AG10803 (cell line): ENCODE results near the gene MID1.

ENCODE experiments used
- DNase-seq: peaks from one replicate; pipeline ENCODE4 v3.0.0; 2010; ENCODE audit warnings: low read depth
- H3K4me3 ChIP-seq: 2 replicates; pipeline ENCODE4 v1.5.1; 2011; ENCODE audit warnings: mild to moderate bottlenecking, low read length, control low read depth
- CTCF ChIP-seq: conservative IDR thresholded peaks from 2 replicates; pipeline ENCODE4 v1.5.1; 2011; ENCODE audit warnings: mild to moderate bottlenecking, low read length, control low read depth, inconsistent platforms

The MID1 gene

GRCh38 chrX:10525381-10526120 lies 94.8 kb downstream of the MID1 start:
- no peak for DNase-seq
- no peak for TF ChIP-seq CTCF
- H3K4me3 ChIP-seq = no peak overlapping the region

DNA sequence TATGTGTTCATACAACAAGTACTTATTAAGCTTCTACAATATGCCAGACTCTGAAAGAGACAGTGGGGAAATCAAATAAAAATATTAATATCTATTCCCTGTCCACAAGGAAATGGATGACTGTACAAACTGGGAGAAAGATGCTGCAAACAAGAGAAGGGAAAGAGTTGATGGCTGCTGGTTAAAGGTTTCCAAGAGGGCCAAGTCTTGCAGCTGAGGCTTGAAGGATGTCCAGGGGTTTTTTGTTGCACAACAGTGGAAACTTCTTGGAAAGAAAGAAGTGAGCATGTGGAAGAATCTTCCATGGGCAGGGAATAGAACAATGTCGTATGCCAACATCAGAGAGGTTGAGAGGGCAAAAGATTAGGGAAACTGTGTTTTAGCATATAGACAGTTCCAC lies 95.8 kb downstream of the MID1 start:
- no peak for TF ChIP-seq CTCF
- DNase-seq = peak; percentile 44
- H3K4me3 ChIP-seq = no peak overlapping the region

- no peak overlapping the region for H3K4me3 ChIP-seq
- TF ChIP-seq CTCF = 0 out of 2 replicates have a peak, but pooled peaks have one; percentile 8
- DNase-seq = peak; percentile 79
Measured at GRCh38 chrX:10519761-10520160, 100.6 kb downstream of the MID1 start.

- no peak overlapping the region for H3K4me3 ChIP-seq
- no peak for DNase-seq
- no peak for TF ChIP-seq CTCF
Measured at GRCh38 chrX:10519278-10519677, 101.1 kb downstream of the MID1 start.

GRCh38 chrX:10518073-10518472 lies 102.3 kb downstream of the MID1 start:
- no peak for DNase-seq
- H3K4me3 ChIP-seq = no peak overlapping the region
- TF ChIP-seq CTCF = no peak

DNA sequence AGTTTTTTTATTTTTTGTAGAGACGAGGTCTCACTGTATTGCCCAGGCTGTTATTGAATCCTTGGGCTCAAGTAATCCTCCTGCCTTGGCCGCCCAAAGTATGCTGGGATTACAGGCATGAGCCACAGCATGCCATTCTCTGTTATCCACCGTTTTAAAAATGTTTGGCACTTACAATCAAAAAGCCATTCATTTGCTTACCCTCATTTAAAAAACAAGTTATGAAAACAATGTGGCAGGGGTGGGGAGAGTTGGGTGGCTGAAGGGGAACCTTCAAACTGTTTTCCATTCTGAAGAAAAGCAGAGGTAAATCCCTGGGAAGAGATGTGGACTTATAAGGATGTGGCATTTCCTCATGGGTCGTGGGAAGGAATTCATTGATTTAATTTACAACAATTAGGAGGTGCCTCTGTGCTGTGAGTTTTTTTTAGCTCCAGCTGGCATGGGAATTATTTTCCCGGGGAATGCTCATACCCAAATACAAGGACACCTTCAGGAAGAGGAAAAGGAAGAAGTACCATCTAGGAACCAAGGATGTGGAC lies 103.5 kb downstream of the MID1 start:
- no peak overlapping the region for H3K4me3 ChIP-seq
- no peak for TF ChIP-seq CTCF
- peak; percentile 26 for DNase-seq

DNA sequence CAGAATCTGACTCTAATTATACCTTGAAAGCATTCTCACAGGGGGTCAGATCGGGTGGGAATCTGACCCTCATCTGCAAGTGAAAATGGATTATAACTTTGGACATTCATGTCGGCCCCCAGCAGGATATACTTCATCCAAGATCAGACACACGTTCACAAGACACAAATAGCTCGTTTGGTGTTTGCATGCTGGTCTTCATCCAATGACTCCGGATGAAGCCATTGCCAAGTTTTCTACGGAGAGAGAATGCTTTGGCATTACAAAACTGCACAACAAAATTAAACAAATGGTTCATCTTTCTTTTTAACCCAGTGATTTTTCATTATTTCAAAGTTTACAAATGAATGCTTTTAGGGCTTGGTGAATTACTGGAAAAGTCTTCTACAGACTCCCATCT lies 105.5 kb downstream of the MID1 start:
- no peak for TF ChIP-seq CTCF
- DNase-seq = peak; percentile 61
- no peak overlapping the region for H3K4me3 ChIP-seq
